GM21526 (cell line): Measurements from ENCODE around the gene ELMO1.
A peak's percentile ranks its signal among the peaks of the same experiment; 100 is the strongest.

Source experiments
- ATAC-seq: cut with Tn5 transposase; IDR thresholded peaks from one replicate; pipeline ENCODE4 v1.9.1; 2021; ENCODE audit warnings: moderate library complexity; ENCODE audit not compliant: unreplicated experiment, low FRiP score

ELMO1 gene

DNA sequence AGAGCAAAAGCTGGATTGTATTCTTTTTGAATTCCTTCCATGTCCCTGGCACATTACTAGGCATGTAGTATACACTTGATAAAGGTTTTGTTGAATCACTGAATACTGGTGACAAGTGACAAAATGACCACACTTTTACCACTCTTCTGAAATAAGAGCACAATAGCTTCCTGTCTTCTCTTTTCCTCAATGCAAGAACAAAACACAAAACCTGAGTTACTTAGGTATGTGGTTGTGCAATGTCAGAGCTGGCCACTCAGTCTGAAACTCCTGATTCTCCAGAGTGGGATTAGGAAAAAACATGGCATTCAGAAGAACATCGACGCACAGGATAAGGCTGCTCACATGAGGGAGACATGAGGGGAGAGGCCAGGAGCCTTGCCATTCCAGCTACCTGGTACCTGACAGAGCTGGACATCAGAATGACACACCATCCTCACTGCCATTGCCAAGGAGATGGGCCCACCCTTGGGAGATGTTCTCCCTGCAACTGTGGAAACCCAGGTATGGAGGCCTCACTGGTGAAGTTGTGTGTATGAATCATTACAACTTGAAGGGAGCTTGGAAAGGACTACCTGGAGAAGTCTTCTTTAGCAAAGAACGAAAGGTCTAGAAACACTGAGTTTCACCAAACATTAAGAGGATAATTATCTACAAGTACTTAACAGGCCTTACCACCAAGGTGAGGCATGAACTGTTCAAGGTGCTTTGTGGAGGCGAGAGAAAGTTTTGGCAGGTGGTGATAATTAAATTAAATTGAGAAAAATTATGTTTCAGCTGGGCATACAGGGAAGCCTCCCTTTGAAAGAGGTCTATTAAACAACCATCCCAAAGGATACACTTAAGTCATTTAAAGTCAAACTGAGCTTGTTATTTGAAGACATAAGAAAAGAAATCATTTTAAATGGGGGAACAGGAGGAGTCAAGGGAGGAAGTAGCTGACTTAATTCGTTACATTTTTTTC lies 477.8 kb downstream of the ELMO1 start:
- no peak for ATAC-seq

DNA sequence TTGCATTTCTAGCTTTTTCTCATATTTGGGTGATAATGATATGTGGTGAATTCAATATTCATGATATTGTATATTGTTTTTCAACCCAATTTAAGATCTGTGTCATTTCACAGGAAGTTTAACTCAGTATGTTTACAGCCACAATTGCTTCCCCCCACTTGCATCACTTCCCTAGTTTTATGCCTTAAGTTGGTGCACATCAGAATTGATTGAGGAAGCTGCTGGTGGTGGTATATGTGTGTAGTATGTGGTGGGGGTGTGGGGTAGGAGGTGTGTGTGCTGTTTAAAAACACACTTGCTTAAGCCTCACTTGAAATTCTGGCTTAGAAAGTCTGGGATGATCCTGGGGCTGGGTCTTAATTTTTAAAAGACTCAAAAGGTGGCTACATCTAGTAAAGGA lies 479.3 kb downstream of the ELMO1 start:
- ATAC-seq, result no peak

DNA sequence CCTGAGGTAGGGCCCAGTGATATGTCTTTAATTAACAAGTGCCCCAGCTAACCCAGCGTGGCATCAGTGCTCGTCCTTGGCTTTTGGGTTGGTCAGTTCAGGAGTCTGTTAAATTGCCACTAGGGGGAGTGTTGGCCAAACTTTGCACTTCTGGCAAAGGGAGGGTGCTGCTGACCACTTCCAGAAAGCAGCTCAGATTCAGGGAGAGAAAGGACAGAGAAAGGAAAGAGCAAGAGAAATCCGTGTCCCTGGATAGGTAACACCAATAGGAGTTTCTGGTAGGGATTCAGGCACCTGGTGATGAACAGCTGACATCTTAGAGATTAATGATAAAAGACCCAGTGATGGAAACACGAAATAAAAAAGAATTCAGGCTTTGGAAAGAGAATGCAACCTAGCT lies 481.3 kb downstream of the ELMO1 start:
- ATAC-seq, result no peak

DNA sequence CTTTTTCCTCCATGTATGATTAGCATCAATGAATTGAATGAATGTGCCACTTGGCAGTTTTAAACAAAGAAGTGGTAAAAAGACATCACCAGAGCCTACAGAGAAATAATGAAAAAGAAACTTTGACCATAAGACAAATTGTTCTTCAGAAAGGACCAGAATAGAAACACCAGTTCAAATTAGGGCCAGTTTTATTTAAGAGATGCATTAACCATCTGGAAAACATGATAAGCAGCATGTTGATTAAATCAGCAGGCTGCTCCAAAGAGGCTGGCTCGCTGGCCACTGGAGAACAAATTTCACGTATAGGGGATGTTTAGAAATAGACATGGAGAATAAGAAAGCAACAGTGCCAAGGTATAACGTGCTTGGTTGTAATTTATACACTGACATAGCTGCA lies 482.0 kb downstream of the ELMO1 start:
- no peak for ATAC-seq

DNA sequence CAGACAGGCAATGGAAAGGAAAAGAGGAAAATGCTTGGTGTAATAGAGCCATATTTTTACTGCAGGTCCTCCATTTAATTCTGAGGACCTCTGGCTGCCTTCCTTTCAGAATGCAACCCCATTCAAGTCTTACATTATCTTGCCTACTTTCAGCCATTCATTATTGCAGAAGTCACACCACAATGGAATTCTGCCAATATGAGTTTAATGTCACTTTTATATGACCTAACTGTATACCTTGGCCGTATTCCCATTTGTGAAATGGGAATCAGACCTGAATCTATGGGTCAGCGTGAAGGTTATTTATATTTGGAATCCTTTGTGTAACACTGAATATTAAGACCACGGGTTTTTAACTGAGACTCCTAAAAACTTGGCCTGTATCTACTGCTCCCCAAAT lies 482.6 kb downstream of the ELMO1 start:
- ATAC-seq, result no peak

DNA sequence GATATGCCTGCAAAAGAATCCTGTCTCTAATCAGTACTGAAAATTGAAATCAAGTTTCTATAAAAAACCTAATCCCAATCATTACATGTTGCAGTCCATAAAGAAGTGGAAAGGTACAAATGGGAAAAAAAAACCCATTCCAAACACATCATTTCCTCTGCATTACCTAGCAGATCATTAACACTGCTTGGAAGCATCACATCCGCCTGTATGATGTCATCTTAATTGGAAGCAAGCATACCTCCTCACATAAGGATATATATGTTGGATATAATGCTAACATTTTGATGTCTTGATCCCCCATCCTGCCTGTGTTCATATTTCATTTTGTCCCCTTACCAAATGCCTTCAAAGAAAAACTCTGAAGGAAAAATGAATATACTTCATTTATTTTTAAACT lies 483.0 kb downstream of the ELMO1 start:
- no peak for ATAC-seq

DNA sequence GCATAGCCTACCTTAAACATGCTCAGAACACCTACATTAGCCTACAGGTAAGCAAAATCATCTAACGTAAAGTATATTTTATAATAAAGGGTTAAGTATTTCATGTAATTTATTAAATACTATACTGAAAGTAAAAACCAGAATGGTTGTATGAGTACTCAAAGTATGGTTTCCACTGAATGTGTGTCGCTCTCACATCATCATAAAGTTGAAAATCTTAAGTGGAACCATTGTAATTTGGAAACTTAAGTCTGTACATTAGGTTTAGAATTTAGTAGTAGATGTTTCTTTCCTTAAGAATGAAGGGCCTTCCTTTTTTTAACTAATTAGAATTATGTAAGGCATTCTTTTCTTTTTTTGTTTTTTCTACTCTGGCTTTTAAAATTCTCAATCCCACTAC lies 484.4 kb downstream of the ELMO1 start:
- ATAC-seq, result no peak

DNA sequence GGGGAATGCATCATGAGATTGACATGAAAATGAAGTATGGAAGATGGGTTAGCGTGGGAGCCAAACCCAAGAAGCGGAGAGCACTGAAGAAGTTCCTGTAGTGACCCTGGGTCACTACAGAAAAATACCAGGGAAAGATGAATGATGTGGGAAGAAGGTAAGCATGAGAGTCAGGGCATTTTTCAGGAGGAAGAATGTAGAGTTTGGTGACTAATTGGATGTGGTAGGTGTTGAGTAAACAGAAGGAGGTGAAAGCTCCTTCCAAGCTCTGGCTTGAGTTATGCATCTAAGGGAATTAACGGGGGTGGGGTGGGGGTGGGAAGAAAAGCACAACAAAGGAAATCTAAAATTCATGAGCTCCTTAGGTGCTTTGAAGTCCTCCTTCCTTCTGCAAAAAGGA lies 486.3 kb downstream of the ELMO1 start:
- no peak for ATAC-seq

DNA sequence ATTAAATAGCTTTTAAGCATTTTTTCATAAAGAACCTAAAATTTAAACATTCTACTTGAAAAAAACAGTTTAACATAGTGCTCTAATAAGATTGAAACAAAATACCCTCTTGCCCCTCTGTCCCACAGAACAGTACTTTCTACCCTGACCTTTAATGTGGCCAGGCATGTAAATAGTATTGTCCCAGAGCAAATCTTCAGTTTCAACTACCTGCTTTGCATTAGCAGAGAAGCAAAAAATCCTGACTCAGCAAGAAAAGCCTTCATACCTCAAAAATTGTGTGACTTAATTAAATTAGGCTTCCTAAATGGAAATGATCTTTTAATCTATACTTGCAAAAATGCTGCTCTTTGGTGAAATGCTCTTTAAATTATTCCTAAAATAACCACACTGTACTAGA lies 487.0 kb downstream of the ELMO1 start:
- no peak for ATAC-seq

DNA sequence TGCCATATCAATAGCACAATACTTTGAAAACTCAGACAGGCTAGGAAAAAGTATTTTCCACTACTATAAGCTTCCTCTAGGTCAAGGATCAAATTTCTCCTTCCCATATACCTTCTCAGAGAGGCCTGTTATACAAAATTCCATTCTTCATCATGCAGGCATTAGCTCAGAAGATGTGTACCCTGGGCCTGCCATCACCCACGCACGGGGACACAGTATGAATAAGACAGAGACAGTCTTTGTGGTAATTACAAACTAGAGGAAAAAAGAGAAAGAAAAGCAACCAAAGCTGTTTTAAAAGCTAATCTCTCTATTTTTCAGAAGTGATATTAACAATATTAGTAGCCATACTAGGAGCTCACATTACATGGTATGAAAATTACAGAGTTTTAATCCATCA lies 487.6 kb downstream of the ELMO1 start:
- ATAC-seq, result no peak

DNA sequence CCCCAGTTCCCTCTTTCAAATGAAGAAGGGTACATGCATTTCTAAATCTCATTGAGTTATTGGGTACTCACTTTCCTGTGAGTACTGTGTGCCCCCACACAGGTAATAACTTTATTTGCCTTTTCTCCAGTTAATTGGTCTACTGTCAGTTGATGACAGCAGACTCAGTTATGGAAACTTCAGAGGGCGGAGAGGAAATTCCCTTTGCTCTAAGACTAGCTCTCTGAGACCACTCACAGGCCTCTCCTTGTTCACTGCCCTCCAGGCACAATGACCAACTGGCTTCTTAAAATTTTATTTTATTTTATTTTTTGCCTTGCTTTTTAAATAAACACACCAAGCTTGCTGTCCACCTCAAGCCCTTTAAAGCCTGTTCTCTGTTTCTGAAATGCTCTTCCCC lies 488.6 kb downstream of the ELMO1 start:
- no peak for ATAC-seq

DNA sequence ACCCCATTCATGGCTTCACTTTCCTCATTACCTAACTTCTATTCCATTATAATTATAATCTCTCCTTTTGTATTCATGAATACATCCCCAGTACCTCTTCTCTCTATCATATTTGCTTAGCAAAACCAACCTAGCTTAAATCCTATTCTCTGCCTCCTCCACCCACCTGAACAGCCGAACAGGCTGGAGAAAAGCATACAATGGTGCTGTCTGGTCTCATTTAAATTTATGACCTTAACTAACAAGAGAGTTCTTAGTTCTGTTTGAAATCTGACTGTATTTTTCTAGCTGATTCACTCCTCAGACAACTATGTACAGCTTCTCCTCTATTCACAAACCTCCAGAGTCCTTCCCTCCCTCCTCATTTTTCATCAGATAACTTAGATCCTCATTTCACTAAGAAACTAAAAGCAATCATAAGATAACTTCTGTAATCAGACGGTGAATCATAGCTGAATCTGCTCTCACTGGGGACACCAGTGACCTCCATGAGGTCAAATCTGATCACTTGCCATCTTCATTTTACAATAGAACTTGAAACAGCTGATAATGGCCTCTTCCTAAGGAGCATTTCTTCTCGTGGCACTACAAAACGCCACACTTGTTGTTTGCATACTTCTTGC lies 490.4 kb downstream of the ELMO1 start:
- no peak for ATAC-seq

DNA sequence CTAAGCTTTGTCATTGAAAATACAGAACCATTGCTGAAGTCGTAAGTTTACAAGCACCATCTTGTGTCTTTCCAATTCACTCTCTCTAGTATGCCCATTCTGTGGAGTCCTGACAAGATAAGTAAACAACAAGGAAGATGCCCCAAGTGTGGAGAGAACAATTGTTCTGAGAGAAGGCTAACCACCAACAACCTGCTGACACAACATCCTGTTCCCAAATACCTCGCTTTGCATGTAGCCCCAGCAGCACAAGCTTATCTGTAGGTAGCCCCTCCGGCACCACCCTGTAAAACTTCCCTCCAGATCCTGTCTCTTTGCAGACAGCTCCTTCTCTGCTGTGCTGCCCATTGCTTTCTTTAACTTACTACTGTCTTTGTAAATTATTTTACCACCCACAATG lies 491.0 kb downstream of the ELMO1 start:
- no peak for ATAC-seq

DNA sequence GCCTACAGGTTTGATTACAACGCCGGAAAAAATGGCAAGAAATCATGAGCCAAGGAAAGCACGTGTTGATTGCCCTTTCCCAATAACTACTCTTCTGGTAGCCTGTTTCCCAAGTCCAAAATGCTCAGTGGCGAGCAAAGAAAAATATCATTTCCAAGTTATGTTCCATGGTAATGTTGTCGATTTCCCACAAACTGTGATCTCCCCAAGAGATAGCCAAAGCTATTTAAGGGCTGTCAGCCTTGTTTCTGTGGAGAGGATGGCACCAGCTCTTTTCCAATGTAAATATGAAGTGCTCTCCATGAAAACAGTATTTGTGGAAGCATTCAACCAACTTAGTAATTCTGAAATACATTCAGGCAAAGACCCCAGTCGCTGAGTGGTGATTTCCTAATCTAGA lies 491.9 kb downstream of the ELMO1 start:
- no peak for ATAC-seq

DNA sequence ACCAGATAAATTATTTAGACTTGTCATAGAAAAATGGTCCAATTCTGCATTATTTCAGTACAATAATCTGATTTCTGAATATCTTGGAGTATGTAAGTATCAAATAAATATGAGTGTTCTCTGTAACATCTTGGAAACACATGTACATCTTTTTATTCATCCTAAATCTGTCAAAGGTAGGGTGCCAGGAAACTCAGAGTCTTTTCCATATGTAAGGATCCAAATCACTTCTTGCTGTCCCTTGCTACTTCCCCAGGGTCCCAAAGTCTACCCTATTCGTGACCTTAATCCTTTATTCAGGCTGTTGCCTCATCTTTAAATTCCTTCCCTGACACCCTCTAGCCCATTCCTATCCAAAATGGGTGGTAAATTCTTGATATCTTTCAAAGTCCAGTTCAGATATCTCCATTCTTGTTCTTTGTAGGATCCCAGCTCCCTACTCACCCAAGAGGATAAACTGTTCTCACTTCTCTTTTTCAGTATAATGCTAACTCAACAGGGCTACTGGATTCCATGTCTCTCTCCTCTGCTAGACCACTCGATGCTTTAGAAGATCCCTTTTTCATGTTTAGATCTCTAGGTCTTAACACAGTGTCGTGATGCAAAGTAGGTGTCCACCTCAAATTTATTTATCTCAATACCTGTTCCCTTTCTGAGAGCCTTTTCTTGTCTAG lies 493.1 kb downstream of the ELMO1 start:
- no peak for ATAC-seq

DNA sequence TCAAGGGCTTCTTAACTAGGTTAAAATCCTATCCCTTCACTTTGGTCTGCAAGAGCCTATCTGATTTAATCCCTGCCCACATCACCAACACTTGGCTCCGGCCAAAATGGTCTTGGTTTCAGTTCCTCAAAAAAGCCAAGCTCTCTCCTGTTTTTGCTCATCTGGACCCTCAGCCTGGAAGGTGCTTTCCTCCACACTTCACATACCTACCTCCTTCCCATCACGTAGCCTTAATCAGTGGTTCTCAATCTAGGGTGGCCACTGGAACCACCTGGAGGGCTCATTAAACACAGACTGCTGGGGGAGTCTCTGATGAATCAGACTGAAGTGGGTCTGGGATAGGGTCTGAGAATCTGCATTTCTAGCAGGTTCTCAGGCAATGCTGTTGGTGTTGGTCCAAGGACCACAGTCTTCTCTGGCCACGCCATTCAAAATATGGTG lies 497.4 kb downstream of the ELMO1 start:
- peak; percentile 86 for ATAC-seq

DNA sequence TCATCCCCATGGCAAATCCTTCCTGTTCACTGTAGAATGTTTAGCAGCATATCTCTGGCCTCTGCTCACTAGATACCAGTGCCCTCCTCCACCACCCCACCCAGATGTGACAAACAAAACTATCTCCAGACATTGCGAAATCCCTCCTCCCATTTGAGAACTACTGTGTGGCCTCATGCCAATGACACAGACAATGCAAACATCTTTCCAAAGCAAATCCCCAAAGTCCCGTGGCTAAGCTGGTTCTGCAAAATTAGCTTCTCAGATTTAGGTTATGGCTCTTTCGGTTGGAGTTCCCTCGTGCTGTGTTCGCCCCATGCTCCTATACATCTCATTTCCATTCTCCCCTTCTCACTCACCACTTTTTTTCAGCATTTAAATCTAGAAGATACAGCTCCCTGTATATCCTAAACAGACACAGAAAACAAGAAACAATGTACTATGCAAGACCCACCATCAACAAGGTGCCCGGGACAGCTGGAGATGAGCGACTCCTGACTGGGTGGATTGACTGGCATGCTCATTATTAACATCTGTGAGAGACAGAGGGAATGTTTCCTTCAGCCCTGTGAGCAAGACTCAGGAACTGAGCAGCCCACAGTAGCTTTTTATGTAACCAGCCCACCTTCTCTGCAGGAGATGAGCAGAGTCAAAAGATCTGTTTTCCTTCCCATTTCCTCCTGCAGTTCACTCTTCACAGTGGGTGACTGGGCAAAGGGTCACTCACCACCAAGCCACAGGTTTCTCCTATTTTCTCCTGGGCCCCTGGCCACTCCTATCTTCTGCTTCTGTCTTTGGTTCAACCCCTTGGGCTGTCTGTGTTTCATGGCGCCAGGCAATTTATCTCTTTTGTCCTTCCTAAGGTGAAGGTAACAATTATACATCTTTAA lies 498.7 kb downstream of the ELMO1 start:
- ATAC-seq, result no peak

DNA sequence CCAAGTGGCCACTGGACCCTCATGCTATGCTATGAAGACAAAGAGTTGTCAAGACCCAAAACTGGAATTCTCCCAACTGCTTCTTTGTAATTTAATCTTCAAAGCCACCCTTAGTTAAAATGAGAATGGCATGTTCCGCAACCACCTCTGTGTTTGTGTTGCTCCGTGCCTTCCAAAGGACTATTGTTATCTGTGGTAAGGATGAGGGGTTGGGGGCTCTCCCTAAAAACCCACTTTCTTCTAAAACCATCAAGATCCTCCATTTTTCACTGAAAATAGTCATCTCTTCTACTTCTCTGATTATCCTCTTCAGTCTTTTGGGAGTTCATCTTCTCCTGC lies 502.3 kb downstream of the ELMO1 start:
- ATAC-seq, result no peak

DNA sequence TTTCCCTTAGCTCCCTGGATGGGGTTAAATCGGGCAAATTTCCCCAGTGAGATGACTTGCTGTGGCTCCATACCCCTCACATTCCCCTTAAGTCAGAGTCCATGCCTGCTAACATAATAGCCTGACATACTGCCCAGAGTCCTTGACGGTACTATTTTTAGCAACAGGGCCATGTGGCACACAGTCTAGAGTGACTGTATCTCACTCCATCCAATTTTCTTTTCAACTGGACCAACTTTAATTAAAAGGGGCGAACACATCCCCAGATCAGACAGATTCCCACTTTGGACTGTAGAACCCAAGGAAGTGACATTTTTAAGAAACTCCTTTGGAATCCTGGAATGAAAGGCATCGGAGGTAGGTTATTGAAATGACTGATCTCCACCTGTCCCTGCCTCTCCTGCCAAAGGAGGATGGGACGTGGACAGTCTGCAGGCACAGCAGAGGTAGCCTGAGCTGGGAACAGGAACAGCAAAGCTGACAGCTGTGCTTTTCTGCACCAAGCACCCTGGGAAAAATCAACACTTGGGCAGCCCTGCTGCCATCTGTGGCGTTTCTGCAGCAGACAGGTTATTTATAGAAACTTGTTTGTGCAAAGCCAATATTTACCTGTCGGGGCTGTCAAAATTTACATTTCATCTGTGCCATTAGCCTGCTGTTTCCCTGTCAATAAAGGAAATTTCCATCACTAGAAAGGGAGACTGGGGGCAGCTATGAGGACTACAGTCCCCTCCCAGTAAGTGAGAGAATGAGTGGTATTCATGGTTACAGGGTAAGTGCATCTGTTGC lies 502.9 kb downstream of the ELMO1 start:
- no peak for ATAC-seq

DNA sequence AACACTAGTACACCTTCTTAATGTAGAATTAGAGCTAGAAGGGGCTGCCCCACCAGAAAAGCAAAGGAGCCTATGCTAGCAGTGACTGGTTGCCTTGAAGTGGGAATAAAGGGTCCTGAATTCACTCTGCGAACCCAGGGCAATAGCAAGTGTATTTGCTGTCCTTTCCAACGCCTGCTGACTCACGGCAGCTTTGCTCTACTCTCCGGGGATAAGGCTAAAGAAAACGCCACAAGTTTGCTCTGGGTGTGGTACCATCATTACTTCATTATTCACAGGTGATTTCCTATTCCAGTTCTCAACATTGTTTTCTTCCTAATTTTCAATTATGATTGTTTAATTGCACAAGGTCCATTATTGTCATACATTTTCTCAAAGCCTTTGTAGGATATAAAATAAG lies 503.8 kb downstream of the ELMO1 start:
- ATAC-seq, result no peak
